PC-9 (cell line): ENCODE results near the gene MESP1.
"Not testable (repeated sequence)": the region's sequence is repeated elsewhere in the genome, so short reads cannot be mapped to it uniquely, and the experiment has no call there.

ENCODE experiments used
- CTCF ChIP-seq: fragments of 200-600 bp; sonication (generic); conservative IDR thresholded peaks from 2 replicates; pipeline ENCODE4 v1.6.1; 2017; ENCODE audit warnings: mixed run types, antibody characterized with exemption, mild to moderate bottlenecking, moderate library complexity
- EZH2 ChIP-seq: fragments of 200-600 bp; sonication (generic); IDR thresholded peaks from 2 replicates; pipeline ENCODE4 v1.8.0; 2017; ENCODE audit warnings: antibody characterized with exemption, low read depth

- not testable (repeated sequence) for TF ChIP-seq CTCF, EZH2
These were observed 37.5 kb upstream of the MESP1 start for GRCh38 chr15:89788585-89788984.
